Fibroblast of lung (primary cell): ENCODE results near the gene TTI1.

Experiments used
- EZH2 ChIP-seq: IDR thresholded peaks from 2 replicates; pipeline ENCODE4 v1.5.1; 2012; ENCODE audit warnings: low read length, control low read depth, mild to moderate bottlenecking; ENCODE audit errors: missing control alignments
- TF ChIP-seq, protein P1 (sequence below), 2 donors: IDR thresholded peaks in 1 of 2; conservative IDR thresholded peaks in 1 of 2; 1 replicate in 1 of 2; 2 replicates in 1 of 2; pipeline ENCODE4 v1.5.1; 2011 to 2012; ENCODE audit warnings: low read length in 2 of 2, control low read depth in 1 of 2, inconsistent platforms in 1 of 2, low read depth in 1 of 2, mild to moderate bottlenecking in 1 of 2

DNA sequence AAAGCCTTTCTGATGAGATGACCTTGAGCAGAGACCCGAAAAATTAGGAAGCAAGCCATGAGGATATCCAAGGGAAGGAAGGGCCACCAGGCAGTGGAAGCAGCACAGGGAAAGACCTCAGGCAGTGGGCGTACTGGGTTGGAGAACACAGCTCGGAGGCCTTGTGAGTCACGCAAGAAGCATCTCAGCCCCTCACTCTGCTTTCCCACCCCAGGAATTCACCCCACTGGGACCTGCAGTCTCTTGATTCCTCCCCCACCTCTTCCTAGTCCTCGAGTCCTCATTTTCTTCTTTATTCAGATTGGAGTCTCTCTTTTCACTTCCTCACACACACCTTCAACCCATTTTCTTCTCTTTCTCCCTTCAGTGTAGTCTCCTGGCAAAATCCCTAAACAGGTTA is 27.3 kb upstream of the TTI1 start:
- TF ChIP-seq, protein P1, sequence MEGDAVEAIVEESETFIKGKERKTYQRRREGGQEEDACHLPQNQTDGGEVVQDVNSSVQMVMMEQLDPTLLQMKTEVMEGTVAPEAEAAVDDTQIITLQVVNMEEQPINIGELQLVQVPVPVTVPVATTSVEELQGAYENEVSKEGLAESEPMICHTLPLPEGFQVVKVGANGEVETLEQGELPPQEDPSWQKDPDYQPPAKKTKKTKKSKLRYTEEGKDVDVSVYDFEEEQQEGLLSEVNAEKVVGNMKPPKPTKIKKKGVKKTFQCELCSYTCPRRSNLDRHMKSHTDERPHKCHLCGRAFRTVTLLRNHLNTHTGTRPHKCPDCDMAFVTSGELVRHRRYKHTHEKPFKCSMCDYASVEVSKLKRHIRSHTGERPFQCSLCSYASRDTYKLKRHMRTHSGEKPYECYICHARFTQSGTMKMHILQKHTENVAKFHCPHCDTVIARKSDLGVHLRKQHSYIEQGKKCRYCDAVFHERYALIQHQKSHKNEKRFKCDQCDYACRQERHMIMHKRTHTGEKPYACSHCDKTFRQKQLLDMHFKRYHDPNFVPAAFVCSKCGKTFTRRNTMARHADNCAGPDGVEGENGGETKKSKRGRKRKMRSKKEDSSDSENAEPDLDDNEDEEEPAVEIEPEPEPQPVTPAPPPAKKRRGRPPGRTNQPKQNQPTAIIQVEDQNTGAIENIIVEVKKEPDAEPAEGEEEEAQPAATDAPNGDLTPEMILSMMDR (conservative IDR thresholded peaks at IDR 0.05 in 1 of 2, IDR thresholded peaks at IDR 0.05 in 1 of 2; ENCODE audit: low read depth in 1 of 2, low read length in 2 of 2): no peak
- TF ChIP-seq EZH2: no peak
